Esophagus mucosa (tissue), 1 donor: Measurements from ENCODE around the gene GPR143. TPM values are rescaled to one million over a fixed set of nuclear protein-coding genes. Genes with fewer than 3 reads are reported as not detected.

Experiments used
- total RNA-seq: library from RNA; stranded (reverse); gene quantifications from one replicate; pipeline ENCODE4 v1.2.4, GENCODE V29; 2023
- donor health status: DM: yes; HTN: yes; CAD: no.

The GPR143 gene
- total RNA-seq, 1 donor from 2014 or later: 2.8 TPM

Other genes starting within 250 kb of the GPR143 start
- gene SHROOM2, start 20.6 kb upstream of the GPR143 start, total RNA-seq: 7.7 TPM
- 0.20 TPM for gene CLDN34, start 201.5 kb upstream of the GPR143 start, total RNA-seq